SU-DHL-6 (cell line): ENCODE results near the gene BBX.

ENCODE experiments used
- CTCF ChIP-seq: fragments of 200-600 bp; sonication (generic); IDR thresholded peaks from one replicate; pipeline ENCODE4 v1.5.1; 2017; ENCODE audit warnings: antibody characterized with exemption, mild to moderate bottlenecking, low read length, moderate library complexity; ENCODE audit not compliant: insufficient read depth, poor library complexity, severe bottlenecking
- EZH2phosphoT487 ChIP-seq: fragments of 200-600 bp; sonication (generic), shearing (Covaris generic); conservative IDR thresholded peaks from 2 replicates; pipeline ENCODE4 v1.6.1; 2018; ENCODE audit warnings: mild to moderate bottlenecking, antibody characterized with exemption, low read length, moderate library complexity, mixed read lengths

GRCh38 chr3:107740992-107741896 is 218.5 kb downstream of the BBX start:
- TF ChIP-seq CTCF: no peak
- TF ChIP-seq EZH2phosphoT487: no peak
